Smooth muscle cell (in vitro differentiated cells): Measurements from ENCODE around the gene BTBD8. TPM values are rescaled to one million over a fixed set of nuclear protein-coding genes. Genes with fewer than 3 reads are reported as not detected.

Source experiments
- DNase-seq: peaks from one replicate; lab custom pipeline; 2025; ENCODE audit not compliant: unreplicated experiment; lab: John Stamatoyannopoulos, UW
- H2AFZ ChIP-seq: fragments of 200-600 bp; sonication (generic); 2 replicates; pipeline ENCODE4 v1.6.0; 2016; ENCODE audit warnings: antibody characterized with exemption, low read depth, mild to moderate bottlenecking
- H3F3A ChIP-seq: fragments of 200-600 bp; sonication (generic); 2 replicates; pipeline ENCODE4 v1.6.0; 2017; ENCODE audit warnings: antibody characterized with exemption, low read depth
- H3K27ac ChIP-seq: fragments of 200-600 bp; sonication (generic); 2 replicates; pipeline ENCODE4 v1.5.1; 2016; ENCODE audit warnings: low read depth, mild to moderate bottlenecking
- H3K27me3 ChIP-seq: fragments of 200-600 bp; sonication (generic); 2 replicates; pipeline ENCODE4 v1.6.1; 2016; ENCODE audit warnings: low read depth, mild to moderate bottlenecking
- H3K36me3 ChIP-seq: fragments of 200-600 bp; sonication (generic); 2 replicates; pipeline ENCODE4 v1.5.1; 2016; ENCODE audit warnings: low read depth
- H3K4me1 ChIP-seq: fragments of 200-600 bp; sonication (generic); 2 replicates; pipeline ENCODE4 v1.5.1; 2016; ENCODE audit warnings: low read depth
- H3K4me2 ChIP-seq: fragments of 200-600 bp; sonication (generic); 2 replicates; pipeline ENCODE4 v1.6.0; 2016; ENCODE audit warnings: mild to moderate bottlenecking
- H3K4me3 ChIP-seq: fragments of 200-600 bp; sonication (generic); 2 replicates; pipeline ENCODE4 v1.5.1; 2016; ENCODE audit warnings: mild to moderate bottlenecking
- H3K79me2 ChIP-seq: fragments of 200-600 bp; sonication (generic); 2 replicates; pipeline ENCODE4 v1.6.0; 2016; ENCODE audit warnings: low read depth, mild to moderate bottlenecking
- H3K9ac ChIP-seq: fragments of 200-600 bp; sonication (generic); 2 replicates; pipeline ENCODE4 v1.6.0; 2016; ENCODE audit warnings: low read depth
- H3K9me3 ChIP-seq: fragments of 200-600 bp; sonication (generic); replicated peaks from 2 replicates; pipeline ENCODE4 v1.5.1; 2016; ENCODE audit warnings: low read depth
- H4K20me1 ChIP-seq: fragments of 200-600 bp; sonication (generic); 2 replicates; pipeline ENCODE4 v1.6.0; 2016; ENCODE audit warnings: low read depth
- WGBS: methylation state at CpG from one replicate; pipeline ENCODE4 v1.1.7; 2016; ENCODE audit warnings: low lambda C conversion rate; 5-methylcytosine and 5-hydroxymethylcytosine counted together
- polyA plus RNA-seq: library from polyadenylated mRNA; unstranded; fragments of >200 nt; fragmentation: Nextera tagmentation; extraction: Ambion mirVana; gene quantifications from 2 replicates; pipeline ENCODE4 v1.2.1, GENCODE V29; 2016
- total RNA-seq: library from RNA; depleted of rRNA; stranded (reverse); fragments of >200 nt; gene quantifications from 2 replicates; pipeline ENCODE4 v1.2.3, GENCODE V29; 2014
- TF ChIP-seq, protein P1 (sequence below): fragments of 200-600 bp; sonication (generic); IDR thresholded peaks from 2 replicates; pipeline ENCODE4 v1.5.1; 2017; ENCODE audit warnings: borderline replicate concordance, mild to moderate bottlenecking, antibody characterized with exemption; ENCODE audit not compliant: insufficient read depth, poor library complexity, severe bottlenecking

The BTBD8 gene
- total and polyA plus RNA-seq, 2 experiments from 2014 or later: 1.6 to 4.9 TPM

DNA sequence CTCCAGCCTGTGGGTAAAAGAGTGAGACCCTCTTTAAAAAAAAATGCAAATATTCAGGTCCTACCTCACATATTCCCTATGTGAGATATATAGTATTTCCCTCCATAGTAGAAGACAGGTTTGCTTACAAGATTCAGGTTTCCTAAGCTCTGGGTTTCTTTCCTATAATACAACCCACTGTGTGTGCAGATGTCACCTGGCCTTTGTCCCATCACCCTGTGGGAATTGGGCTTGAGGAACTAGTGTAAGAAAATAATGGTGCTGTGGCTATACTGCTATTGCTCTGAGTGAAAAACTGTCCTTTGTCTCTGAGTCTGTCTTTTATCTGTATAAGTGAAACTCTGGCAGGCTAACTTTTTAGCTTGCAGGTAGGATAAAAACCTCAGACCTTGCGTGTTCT is 150.6 kb downstream of the BTBD8 start:
- no peaks in the 10 kb centered on the region for H3F3A ChIP-seq
- no peaks in the 10 kb centered on the region for H4K20me1 ChIP-seq
- DNase-seq: no peak
- no peak overlapping the region for H3K27ac ChIP-seq
- no peaks in the 10 kb centered on the region for H3K79me2 ChIP-seq
- H3K36me3 ChIP-seq: no peaks in the 10 kb centered on the region
- H3K9ac ChIP-seq: no peak overlapping the region
- H3K9me3 ChIP-seq: no peaks in the 10 kb centered on the region
- 95% methylated on average over 1 of the region's 1 CpG for WGBS
- TF ChIP-seq, protein P1, sequence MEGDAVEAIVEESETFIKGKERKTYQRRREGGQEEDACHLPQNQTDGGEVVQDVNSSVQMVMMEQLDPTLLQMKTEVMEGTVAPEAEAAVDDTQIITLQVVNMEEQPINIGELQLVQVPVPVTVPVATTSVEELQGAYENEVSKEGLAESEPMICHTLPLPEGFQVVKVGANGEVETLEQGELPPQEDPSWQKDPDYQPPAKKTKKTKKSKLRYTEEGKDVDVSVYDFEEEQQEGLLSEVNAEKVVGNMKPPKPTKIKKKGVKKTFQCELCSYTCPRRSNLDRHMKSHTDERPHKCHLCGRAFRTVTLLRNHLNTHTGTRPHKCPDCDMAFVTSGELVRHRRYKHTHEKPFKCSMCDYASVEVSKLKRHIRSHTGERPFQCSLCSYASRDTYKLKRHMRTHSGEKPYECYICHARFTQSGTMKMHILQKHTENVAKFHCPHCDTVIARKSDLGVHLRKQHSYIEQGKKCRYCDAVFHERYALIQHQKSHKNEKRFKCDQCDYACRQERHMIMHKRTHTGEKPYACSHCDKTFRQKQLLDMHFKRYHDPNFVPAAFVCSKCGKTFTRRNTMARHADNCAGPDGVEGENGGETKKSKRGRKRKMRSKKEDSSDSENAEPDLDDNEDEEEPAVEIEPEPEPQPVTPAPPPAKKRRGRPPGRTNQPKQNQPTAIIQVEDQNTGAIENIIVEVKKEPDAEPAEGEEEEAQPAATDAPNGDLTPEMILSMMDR: no peak
- H2AFZ ChIP-seq: no peak overlapping the region
- H3K4me2 ChIP-seq: no peak overlapping the region
- H3K4me3 ChIP-seq: no peak overlapping the region
- H3K27me3 ChIP-seq: no peaks in the 10 kb centered on the region
- H3K4me1 ChIP-seq: no peaks in the 10 kb centered on the region

Other genes starting within 250 kb of the BTBD8 start
- 112 TPM in 2 replicates for gene TGFBR3, start 194.2 kb upstream of the BTBD8 start, total RNA-seq
- 52.0 and 68.3 TPM in 2 replicates for gene TGFBR3, start 194.2 kb upstream of the BTBD8 start, polyA plus RNA-seq
- not detected in 2 replicates for gene BRDT, start 130.9 kb upstream of the BTBD8 start, total RNA-seq
- not detected in 2 replicates for gene BRDT, start 130.9 kb upstream of the BTBD8 start, polyA plus RNA-seq
- gene EPHX4, start 50.4 kb upstream of the BTBD8 start, total RNA-seq: 1.3 TPM in 1 of 2 replicates, not detected in the other
- gene EPHX4, start 50.4 kb upstream of the BTBD8 start, polyA plus RNA-seq: 0.18 TPM in 1 of 2 replicates, not detected in the other
- gene SETSIP, start 4.9 kb upstream of the BTBD8 start, total RNA-seq: not detected in 2 replicates
- not detected in 2 replicates for gene SETSIP, start 4.9 kb upstream of the BTBD8 start, polyA plus RNA-seq
- gene C1orf146, start 137.6 kb downstream of the BTBD8 start, total RNA-seq: not detected in 2 replicates
- gene C1orf146, start 137.6 kb downstream of the BTBD8 start, polyA plus RNA-seq: not detected in 2 replicates
- gene GLMN, start 218.6 kb downstream of the BTBD8 start, total RNA-seq: 14.6 and 26.9 TPM in 2 replicates
- 10.8 and 11.4 TPM in 2 replicates for gene GLMN, start 218.6 kb downstream of the BTBD8 start, polyA plus RNA-seq
- gene RPAP2, start 218.7 kb downstream of the BTBD8 start, total RNA-seq: 32.4 and 34.2 TPM in 2 replicates
- gene RPAP2, start 218.7 kb downstream of the BTBD8 start, polyA plus RNA-seq: 13.0 and 18.8 TPM in 2 replicates